HEK293 (cell line): ENCODE data around the gene MOCS2.
"Not testable (repeated sequence)": the region's sequence is repeated elsewhere in the genome, so short reads cannot be mapped to it uniquely, and the experiment has no call there.

ENCODE experiments used
- CTCF ChIA-PET: fragments of 350-600 bp; formaldehyde crosslinking; extraction: SDS; loops from one replicate; lab custom pipeline; 2021; ENCODE audit warnings: antibody characterized with exemption; lab: Yijun Ruan, JAX
- POLR2A ChIA-PET: fragments of 300-600 bp; formaldehyde crosslinking; extraction: SDS; loops from one replicate; lab custom pipeline; 2020; ENCODE audit warnings: antibody characterized with exemption, inconsistent platforms; lab: Yijun Ruan, JAX
- H3K27ac ChIP-seq: fragments of 200-500 bp; sonication (Bioruptor generic); 2 replicates; pipeline ENCODE4 v1.5.1; 2014; ENCODE audit warnings: low read depth, low read length, control low read depth, inconsistent platforms; ENCODE audit errors: extremely low read depth
- H3K36me3 ChIP-seq, 2 experiments: fragments of 200-500 bp in 1 of 2; sonication (Bioruptor generic) in 1 of 2; 1 replicate in 1 of 2; 2 replicates in 1 of 2; pipeline ENCODE4 v1.5.1; 2014 to 2017; ENCODE audit warnings: inconsistent platforms in 2 of 2, low read length in 2 of 2; ENCODE audit not compliant: control insufficient read depth in 2 of 2, insufficient read depth in 1 of 2
- H3K4me1 ChIP-seq: fragments of 200-500 bp; sonication (Bioruptor generic); 2 replicates; pipeline ENCODE4 v1.5.1; 2014; ENCODE audit warnings: mild to moderate bottlenecking, low read length, inconsistent platforms; ENCODE audit not compliant: control insufficient read depth, insufficient read depth
- H3K4me3 ChIP-seq: 2 replicates; pipeline ENCODE4 v1.5.1; 2011; ENCODE audit warnings: low read depth, mild to moderate bottlenecking, control low read depth, low read length, moderate library complexity
- H3K9me3 ChIP-seq: fragments of 200-500 bp; sonication (Bioruptor generic); 2 replicates; pipeline ENCODE4 v1.5.1; 2014; ENCODE audit warnings: low read depth, low read length, inconsistent platforms; ENCODE audit not compliant: control insufficient read depth, insufficient read depth
- PRDM1 ChIP-seq: fragments of 450-650 bp; formaldehyde crosslinking; IDR thresholded peaks from 2 replicates; pipeline ENCODE4; 2016; ENCODE audit warnings: missing biosample characterization, missing genetic modification characterization
- SP7 ChIP-seq: fragments of 450-650 bp; formaldehyde crosslinking; IDR thresholded peaks from 2 replicates; pipeline ENCODE4 v1.5.1; 2016; ENCODE audit warnings: missing biosample characterization, missing genetic modification characterization
- ZBTB44 ChIP-seq: fragments of 450-650 bp; IDR thresholded peaks from 2 replicates; pipeline ENCODE4 v1.5.1; 2018; ENCODE audit warnings: missing biosample characterization, mild to moderate bottlenecking, missing genetic modification characterization
- ZNF202 ChIP-seq: fragments of 450-650 bp; formaldehyde crosslinking; IDR thresholded peaks from 2 replicates; pipeline ENCODE4 v1.5.1; 2016; ENCODE audit warnings: missing biosample characterization, missing genetic modification characterization, borderline replicate concordance
- ZNF335 ChIP-seq: fragments of 450-650 bp; formaldehyde crosslinking; conservative IDR thresholded peaks from 2 replicates; pipeline ENCODE4 v1.5.1; 2016; ENCODE audit warnings: missing biosample characterization, missing genetic modification characterization
- ZNF394 ChIP-seq: fragments of 450-650 bp; formaldehyde crosslinking; IDR thresholded peaks from 2 replicates; pipeline ENCODE4 v1.5.1; 2016; ENCODE audit warnings: missing biosample characterization, missing genetic modification characterization, mild to moderate bottlenecking, moderate library complexity, borderline replicate concordance
- ZNF529 ChIP-seq: fragments of 450-650 bp; formaldehyde crosslinking; IDR thresholded peaks from 2 replicates; pipeline ENCODE4 v1.5.1; 2017; ENCODE audit warnings: missing genetic modification characterization, missing biosample characterization; ENCODE audit not compliant: insufficient replicate concordance
- ZNF629 ChIP-seq: fragments of 450-650 bp; formaldehyde crosslinking; IDR thresholded peaks from 2 replicates; pipeline ENCODE4 v1.5.1; 2017; ENCODE audit warnings: missing biosample characterization, missing genetic modification characterization
- ZNF658 ChIP-seq: fragments of 450-650 bp; formaldehyde crosslinking; IDR thresholded peaks from 2 replicates; pipeline ENCODE4; 2016; ENCODE audit warnings: missing biosample characterization, missing genetic modification characterization

The MOCS2 gene

DNA sequence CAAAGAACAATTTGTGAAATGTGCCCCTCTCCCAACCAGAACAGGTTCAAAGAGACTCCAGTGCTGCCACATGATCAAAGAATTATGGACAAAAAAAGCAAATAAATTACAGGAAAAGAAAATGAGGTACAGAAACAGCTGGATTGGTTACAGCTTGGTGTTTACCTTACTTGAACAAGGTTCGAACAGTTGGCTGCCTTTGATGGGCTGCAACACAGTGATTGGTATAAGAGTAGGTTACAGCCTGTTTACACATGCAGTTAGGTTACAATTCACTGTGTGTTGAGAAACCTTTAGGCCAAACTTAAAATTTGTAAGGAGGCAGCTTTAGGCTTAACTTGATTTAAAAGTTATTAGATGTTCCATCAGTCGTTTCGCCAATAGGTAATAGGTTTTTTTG, 3.4 kb upstream of the MOCS2 start (continued):
- TF ChIP-seq ZBTB44 (tag by site-specific recombination) = no peak
- TF ChIP-seq ZNF202 (tag by site-specific recombination) = no peak
- no peak for TF ChIP-seq ZNF629 (tag by site-specific recombination)

DNA sequence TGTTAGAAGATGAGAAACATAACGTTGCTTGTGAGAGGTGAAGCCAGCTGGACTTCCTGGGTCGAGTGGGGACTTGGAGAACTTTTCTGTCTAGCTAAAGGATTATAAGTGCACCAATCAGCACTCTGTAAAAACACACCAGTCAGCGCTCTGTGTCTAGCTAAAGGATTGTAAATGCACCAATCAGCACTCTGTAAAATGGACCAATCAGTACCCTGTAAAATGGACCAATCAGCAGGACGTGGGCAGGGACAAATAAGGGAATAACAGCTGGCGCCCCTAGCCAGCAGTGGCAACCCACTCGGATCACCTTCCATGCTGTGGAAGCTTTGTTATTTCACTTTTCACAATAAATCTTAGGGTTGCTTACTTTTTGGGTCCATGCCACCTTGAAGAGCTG, 2.8 kb upstream of the MOCS2 start:
- H3K27ac ChIP-seq, POLR2A ChIA-PET, H3K4me3 ChIP-seq, H3K36me3 ChIP-seq, H3K4me1 ChIP-seq, H3K9me3 ChIP-seq: not testable (repeated sequence)
- CTCF ChIA-PET = interaction anchor here (0.7 to 1.1 kb wide), 3 partner anchors 9 to 1589 kb away, joined by 3 read pairs; no protein-coding TSS in a partner anchor

- Histone ChIP-seq H3K4me1 (peaks cover 10% of the 10 kb centered on the region; the same call in 1 of the 2 replicates), H3K27ac (no peak overlapping the region), H3K4me3 (no peak overlapping the region), H3K9me3 (no peaks in the 10 kb centered on the region), H3K36me3 (peaks cover 0 to 18% of the 10 kb centered on the region in 2 experiments; a peak in 2 of 3 replicates)
- TF ChIP-seq ZNF658 = no peak
- ChIA-PET POLR2A (no interaction called here), CTCF (no interaction called here)
Measured at GRCh38 chr5:53111139-53111538, 1.6 kb upstream of the MOCS2 start.

GRCh38 chr5:53110156-53110555, 599 bp upstream of the MOCS2 start:
- peak overlapping the region; percentile 80 for H3K4me3 ChIP-seq
- no peaks in the 10 kb centered on the region for H3K9me3 ChIP-seq
- ChIA-PET CTCF (interaction anchor here (0.7 to 1.6 kb wide), 6 partner anchors 11 to 194 kb away, joined by 3 to 5 read pairs (median 3); no protein-coding TSS in a partner anchor), POLR2A (interaction anchor here (0.5 to 1.7 kb wide), 13 partner anchors 9 to 967 kb away, joined by 3 to 9 read pairs (median 3); partner anchors contain the start of gene ITGA2)
- peaks cover 10% of the 10 kb centered on the region; the same call in 1 of the 2 replicates for H3K4me1 ChIP-seq
- TF ChIP-seq ZNF335 (tag by site-specific recombination) = peak; percentile 11
- no peak for TF ChIP-seq PRDM1
- peaks cover 2 to 25% of the 10 kb centered on the region in 2 experiments; a peak in 2 of 3 replicates for H3K36me3 ChIP-seq
- H3K27ac ChIP-seq = peak overlapping the region; percentile 72; the same call in 1 of the 2 replicates

GRCh38 chr5:53109056-53109442, 508 bp downstream of the MOCS2 start:
- POLR2A ChIA-PET = interaction anchor here (0.9 to 1.7 kb wide), 11 partner anchors 10 to 310 kb away, joined by 3 to 9 read pairs (median 3); partner anchors contain the start of gene ITGA2
- H3K9me3 ChIP-seq = no peaks in the 10 kb centered on the region
- peak overlapping the region; percentile 80 for H3K4me3 ChIP-seq
- TF ChIP-seq SP7 (tag by site-specific recombination) = peak; percentile 80; the same call in 1 of the 2 replicates
- TF ChIP-seq ZNF394 (tag by site-specific recombination) = no peak
- no peak for TF ChIP-seq ZNF529 (tag by site-specific recombination)
- TF ChIP-seq, all 188 proteins: peak for 1
- peaks cover 10% of the 10 kb centered on the region; the same call in 1 of the 2 replicates for H3K4me1 ChIP-seq
- CTCF ChIA-PET = interaction anchor here (1.0 to 1.6 kb wide), 4 partner anchors 11 to 193 kb away, joined by 3 to 5 read pairs (median 4); no protein-coding TSS in a partner anchor
- H3K36me3 ChIP-seq = peaks cover 6 to 33% of the 10 kb centered on the region in 2 experiments; a peak in 2 of 3 replicates
- no peak overlapping the region for H3K27ac ChIP-seq
